Left ventricle myocardium inferior (tissue), 1 donor: ENCODE results near the gene COG3. TPM values are rescaled to one million over a fixed set of nuclear protein-coding genes. Genes with fewer than 3 reads are reported as not detected.

Experiments used
- DNase-seq: peaks from one replicate; pipeline ENCODE4 v3.0.0-alpha.2; 2020
- H3K27ac ChIP-seq: fragments of 200-600 bp; replicated peaks from 2 replicates; pipeline ENCODE4 v1.8.0; 2021
- H3K27me3 ChIP-seq: fragments of 200-600 bp; 2 replicates; pipeline ENCODE4 v1.8.0; 2021; ENCODE audit warnings: low read depth
- H3K36me3 ChIP-seq: fragments of 200-600 bp; 2 replicates; pipeline ENCODE4 v1.8.0; 2021
- H3K4me1 ChIP-seq: fragments of 200-600 bp; 2 replicates; pipeline ENCODE4 v1.8.0; 2021
- H3K4me3 ChIP-seq: fragments of 200-600 bp; 2 replicates; pipeline ENCODE4 v1.8.0; 2021; ENCODE audit warnings: mild to moderate bottlenecking, moderate library complexity
- H3K9me3 ChIP-seq: fragments of 200-600 bp; replicated peaks from 2 replicates; pipeline ENCODE4 v1.8.0; 2021
- intact Hi-C: fragments of 100-400 bp; cut with micrococcal nuclease; formaldehyde crosslinking; loops from one replicate; pipeline ENCODE4 v1.11.0; 2022
- total RNA-seq: library from RNA; stranded (reverse); fragmentation: NEBNext Ultra II Directional; extraction: Animal tissue kit (Norgen Biotek cat#: 25700); gene quantifications from one replicate; pipeline ENCODE4 v1.2.1, GENCODE V29; 2021
- TF ChIP-seq, protein P1 (sequence below): fragments of 200-600 bp; IDR thresholded peaks from 2 replicates; pipeline ENCODE4 v1.8.0; 2021; ENCODE audit warnings: antibody characterized with exemption, mild to moderate bottlenecking, borderline replicate concordance
- donor health status: DM: no; HTN: yes; CAD: no; lungs with severe emphysema.

The COG3 gene
- total RNA-seq, 1 donor from 2014 or later, result 15.7 TPM

DNA sequence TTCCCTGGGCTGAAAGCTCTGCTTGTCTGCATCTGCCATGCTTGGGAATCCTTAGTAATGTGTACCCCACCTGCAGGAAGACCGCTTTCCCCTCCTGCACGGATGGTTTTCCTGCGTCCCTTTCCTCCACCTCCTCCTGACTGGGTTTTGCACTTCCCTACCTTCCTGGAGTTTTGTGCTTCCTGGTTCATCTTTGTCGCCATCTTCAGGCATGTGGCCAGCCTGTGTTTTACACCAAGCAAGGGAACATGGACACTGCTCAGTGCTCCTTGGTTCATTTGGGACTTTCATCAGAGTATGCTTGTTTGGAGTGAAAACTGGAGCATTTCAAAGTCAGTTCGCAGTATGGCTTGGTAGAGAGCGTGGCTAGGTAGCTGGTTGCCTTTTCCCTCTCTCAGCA is 120.1 kb downstream of the COG3 start:
- Histone ChIP-seq H3K9me3 (no peaks in the 10 kb centered on the region), H3K36me3 (no peaks in the 10 kb centered on the region), H3K4me1 (no peaks in the 10 kb centered on the region), H3K27me3 (peaks cover 48% of the 10 kb centered on the region), H3K4me3 (no peak overlapping the region), H3K27ac (no peak overlapping the region)
- no peak for DNase-seq
- TF ChIP-seq, protein P1, sequence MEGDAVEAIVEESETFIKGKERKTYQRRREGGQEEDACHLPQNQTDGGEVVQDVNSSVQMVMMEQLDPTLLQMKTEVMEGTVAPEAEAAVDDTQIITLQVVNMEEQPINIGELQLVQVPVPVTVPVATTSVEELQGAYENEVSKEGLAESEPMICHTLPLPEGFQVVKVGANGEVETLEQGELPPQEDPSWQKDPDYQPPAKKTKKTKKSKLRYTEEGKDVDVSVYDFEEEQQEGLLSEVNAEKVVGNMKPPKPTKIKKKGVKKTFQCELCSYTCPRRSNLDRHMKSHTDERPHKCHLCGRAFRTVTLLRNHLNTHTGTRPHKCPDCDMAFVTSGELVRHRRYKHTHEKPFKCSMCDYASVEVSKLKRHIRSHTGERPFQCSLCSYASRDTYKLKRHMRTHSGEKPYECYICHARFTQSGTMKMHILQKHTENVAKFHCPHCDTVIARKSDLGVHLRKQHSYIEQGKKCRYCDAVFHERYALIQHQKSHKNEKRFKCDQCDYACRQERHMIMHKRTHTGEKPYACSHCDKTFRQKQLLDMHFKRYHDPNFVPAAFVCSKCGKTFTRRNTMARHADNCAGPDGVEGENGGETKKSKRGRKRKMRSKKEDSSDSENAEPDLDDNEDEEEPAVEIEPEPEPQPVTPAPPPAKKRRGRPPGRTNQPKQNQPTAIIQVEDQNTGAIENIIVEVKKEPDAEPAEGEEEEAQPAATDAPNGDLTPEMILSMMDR, result no peak
- intact Hi-C loops, result no loop called here

Other genes starting within 250 kb of the COG3 start
- gene TPT1, start 123.8 kb upstream of the COG3 start, total RNA-seq, result 4,332 TPM
- gene SLC25A30, start 46.6 kb upstream of the COG3 start, total RNA-seq, result 175 TPM
- not detected for gene ERICH6B, start 150.8 kb downstream of the COG3 start, total RNA-seq
- gene CBY2, start 237.4 kb downstream of the COG3 start, total RNA-seq, result not detected